Measurements from ENCODE around the gene TMEM50A.
"Not testable (repeated sequence)": the region's sequence is repeated elsewhere in the genome, so short reads cannot be mapped to it uniquely, and the experiment has no call there.

DNA sequence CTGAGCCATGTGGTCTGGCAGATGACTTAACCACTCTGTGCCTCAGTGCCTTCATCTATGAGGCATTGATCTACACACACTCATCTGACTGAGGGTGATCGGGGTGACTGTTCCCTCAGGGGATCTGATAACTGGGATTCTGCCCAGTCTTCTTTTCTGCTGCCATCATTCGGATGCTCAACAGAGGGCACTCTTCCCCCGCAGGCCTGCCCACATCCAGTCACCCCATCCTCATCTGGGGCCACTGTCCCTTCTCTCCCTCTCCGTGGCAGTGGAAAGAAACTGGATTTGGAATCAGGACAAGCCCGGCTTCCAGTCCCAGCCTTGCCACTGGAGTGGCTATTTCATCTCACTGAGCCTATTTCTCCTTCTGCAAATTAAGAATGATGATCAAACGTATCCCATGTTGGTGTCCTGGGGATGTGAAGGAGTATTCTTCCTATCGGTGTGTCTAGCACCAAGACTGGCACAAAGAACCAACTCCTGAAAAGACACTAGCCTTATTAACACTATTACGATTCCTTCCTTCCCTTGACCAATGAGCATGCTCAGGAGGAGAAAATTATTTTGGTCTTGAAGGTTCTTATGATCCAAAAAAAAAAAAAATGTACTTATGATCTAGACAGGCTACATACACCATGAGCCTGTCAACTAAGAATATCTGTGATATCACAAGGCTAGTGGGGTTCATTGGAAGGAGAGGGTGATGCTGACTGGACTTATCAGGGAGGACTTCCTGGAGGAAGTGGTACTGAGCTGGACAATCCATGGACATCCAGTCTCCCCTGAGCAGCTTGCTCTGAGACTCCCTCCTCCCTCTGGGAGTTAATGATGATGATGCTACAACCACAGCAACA, 65.0 kb downstream of the TMEM50A start:
- TF ChIP-seq POLR2AphosphoS5 (IDR thresholded peaks at IDR 0.05; ENCODE audit: borderline replicate concordance, low read depth, low read length); EZH2 (IDR thresholded peaks at IDR 0.05); FOXP2 (optimal IDR thresholded peaks at IDR 0.05; ENCODE audit: control extremely low read depth, extremely low read length, insufficient read depth): not testable (repeated sequence)
